Measurements from ENCODE around the gene FBXL4.

The FBXL4 gene

GRCh38 chr6:98824162-98824901, 123.4 kb downstream of the FBXL4 start:
- DNase-seq = no peak

GRCh38 chr6:98823428-98824161, 124.2 kb downstream of the FBXL4 start:
- DNase-seq = no peak

- no peak for DNase-seq
Observed at GRCh38 chr6:98821756-98822405, 125.9 kb downstream of the FBXL4 start.

Data from activated T-cell treated with anti-CD3 and anti-CD28 coated beads, Interleukin-2, amount 50 U/mL, for 1 hour (primary cell).